Stimulated activated memory B cell treated with anti-CD40 and anti-IgM and Interleukin-4, amounts not matched to agents 10 μg/mL and 1 μg/mL and 100 μg/mL, for 72 hours (primary cell): Measurements from ENCODE around the gene DGUOK.

ENCODE experiments used
- ATAC-seq: fragments of 150-1000 bp; cut with Tn5 transposase; 2 replicates; pipeline ENCODE4 v1.10.0; 2021
- H3K27ac Mint-ChIP-seq: one replicate; pipeline ENCODE4 v1.8.0; 2022; ENCODE audit warnings: mild to moderate bottlenecking, mixed read lengths
- H3K27me3 Mint-ChIP-seq: one replicate; pipeline ENCODE4 v1.8.0; 2022; ENCODE audit warnings: mixed read lengths
- H3K36me3 Mint-ChIP-seq: one replicate; pipeline ENCODE4 v1.8.0; 2022; ENCODE audit warnings: mixed read lengths
- H3K4me1 Mint-ChIP-seq: one replicate; pipeline ENCODE4 v1.8.0; 2022; ENCODE audit warnings: mixed read lengths
- H3K4me3 Mint-ChIP-seq: one replicate; pipeline ENCODE4 v1.8.0; 2022; ENCODE audit warnings: mild to moderate bottlenecking, moderate library complexity, mixed read lengths
- H3K9me3 Mint-ChIP-seq: one replicate; pipeline ENCODE4 v1.8.0; 2022; ENCODE audit warnings: mixed read lengths

DGUOK gene

DNA sequence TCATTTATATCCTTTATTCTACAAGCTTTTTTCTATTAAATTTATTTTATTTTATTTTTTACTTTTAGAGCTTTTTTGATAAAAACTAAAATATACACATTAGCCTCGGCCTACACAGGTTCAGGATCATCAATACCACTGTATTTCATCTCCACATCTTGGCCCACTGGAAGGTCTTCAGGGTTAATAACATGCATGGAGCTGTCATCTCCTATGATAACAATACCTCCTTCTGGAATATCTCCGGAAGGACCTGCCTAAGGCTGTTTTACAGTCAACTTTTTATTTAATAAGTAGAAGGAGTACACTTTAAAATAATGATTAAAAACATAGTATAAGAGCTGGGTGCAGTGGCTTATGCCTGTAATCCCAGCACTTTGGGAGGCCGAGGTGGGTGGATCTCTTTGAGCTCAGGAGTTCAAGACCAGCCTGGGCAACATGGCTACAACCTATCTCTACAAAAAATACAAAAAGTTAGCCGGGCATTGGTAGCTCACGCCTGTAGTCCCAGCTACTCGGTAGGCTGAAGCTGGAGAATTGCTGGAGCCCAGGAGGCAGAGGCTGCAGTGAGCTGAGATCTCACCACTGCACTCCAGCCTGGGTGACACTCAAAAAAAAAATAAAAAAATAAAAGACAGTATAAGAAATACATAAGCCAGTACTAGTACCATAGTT is 15.7 kb upstream of the DGUOK start:
- H3K27ac Mint-ChIP-seq = no peak overlapping the region
- no peaks in the 10 kb centered on the region for H3K36me3 Mint-ChIP-seq
- no peaks in the 10 kb centered on the region for H3K9me3 Mint-ChIP-seq
- ATAC-seq = no peak
- H3K27me3 Mint-ChIP-seq = no peaks in the 10 kb centered on the region
- H3K4me1 Mint-ChIP-seq = peaks cover 9% of the 10 kb centered on the region
- H3K4me3 Mint-ChIP-seq = no peak overlapping the region

DNA sequence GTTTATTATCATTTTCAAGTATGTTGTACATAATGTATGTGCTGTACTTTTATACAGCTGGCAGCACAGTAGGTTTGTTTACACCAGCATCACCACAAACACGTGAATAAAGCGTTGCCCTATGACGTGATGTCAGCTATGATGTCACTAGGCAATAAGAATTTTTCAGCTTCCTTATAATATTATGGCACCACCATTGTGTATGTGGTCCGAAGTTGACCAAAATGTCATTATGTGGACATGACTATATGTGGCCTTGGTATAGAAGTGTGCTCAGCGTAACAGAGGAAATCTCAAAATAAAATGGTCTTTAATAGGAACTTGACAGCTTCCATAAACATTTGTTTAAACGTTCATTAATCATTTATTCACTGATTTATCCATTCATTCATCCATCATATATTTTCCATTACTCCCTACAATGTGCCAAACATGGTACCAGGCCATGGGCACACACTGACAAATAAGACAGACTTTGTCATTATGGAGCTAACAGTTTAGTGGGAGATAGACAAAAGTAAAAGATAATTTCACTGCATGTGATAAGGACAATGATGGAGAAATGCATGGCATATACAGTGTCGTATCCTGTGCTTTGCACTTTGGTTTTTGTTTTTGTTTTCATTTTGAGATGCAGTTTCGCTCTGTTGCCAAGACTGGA is 15.0 kb upstream of the DGUOK start:
- Mint-ChIP-seq H3K4me1 (peaks cover 9% of the 10 kb centered on the region), H3K27ac (no peak overlapping the region), H3K27me3 (no peaks in the 10 kb centered on the region), H3K4me3 (no peak overlapping the region), H3K36me3 (no peaks in the 10 kb centered on the region), H3K9me3 (no peaks in the 10 kb centered on the region)
- ATAC-seq = no peak

DNA sequence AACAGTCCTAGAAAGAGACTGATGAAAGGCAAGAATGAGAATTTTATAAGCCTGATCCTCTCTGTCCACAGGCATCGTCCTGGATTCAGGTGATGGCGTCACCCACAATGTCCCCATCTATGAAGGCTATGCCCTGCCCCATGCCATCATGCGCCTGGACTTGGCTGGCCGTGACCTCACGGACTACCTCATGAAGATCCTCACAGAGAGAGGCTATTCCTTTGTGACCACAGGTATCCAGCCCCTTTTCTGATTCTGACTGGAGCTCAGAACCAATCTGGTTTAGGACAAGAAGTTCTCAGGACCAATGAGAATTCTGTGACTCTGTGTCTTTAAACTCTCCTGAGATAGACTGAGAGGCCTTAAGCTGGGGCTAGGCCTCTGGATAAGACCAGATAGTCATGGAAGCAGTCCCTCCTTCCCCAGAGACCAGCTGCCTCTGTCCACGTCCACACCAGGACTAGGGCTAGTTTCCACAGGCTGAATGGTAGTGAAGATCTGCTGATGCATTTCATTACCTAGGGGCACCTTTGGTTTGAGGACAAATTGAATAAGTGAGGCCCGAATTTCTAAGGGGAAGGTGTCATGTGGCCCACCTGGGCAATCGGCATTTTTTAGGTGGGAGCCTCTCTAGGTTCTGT is 13.1 kb upstream of the DGUOK start:
- no peak for ATAC-seq
- Mint-ChIP-seq H3K27ac (no peak overlapping the region), H3K36me3 (no peaks in the 10 kb centered on the region), H3K9me3 (no peaks in the 10 kb centered on the region), H3K4me1 (peaks cover under 1% of the 10 kb centered on the region), H3K4me3 (no peak overlapping the region), H3K27me3 (no peaks in the 10 kb centered on the region)

DNA sequence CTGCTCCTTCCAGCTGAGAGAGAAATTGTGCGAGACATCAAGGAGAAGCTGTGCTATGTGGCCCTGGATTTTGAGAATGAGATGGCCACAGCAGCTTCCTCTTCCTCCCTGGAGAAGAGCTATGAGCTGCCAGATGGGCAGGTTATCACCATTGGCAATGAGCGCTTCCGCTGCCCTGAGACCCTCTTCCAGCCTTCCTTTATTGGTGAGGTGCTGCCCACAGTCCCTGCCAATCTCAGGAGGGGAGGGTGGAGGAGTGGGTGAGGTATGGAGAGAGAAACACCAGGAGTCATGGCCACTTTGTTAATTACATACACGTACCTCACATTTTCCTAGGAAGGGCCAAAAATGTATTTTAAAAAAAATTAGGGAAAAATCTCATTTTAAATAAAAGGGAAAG is 12.0 kb upstream of the DGUOK start:
- H3K27me3 Mint-ChIP-seq = no peaks in the 10 kb centered on the region
- no peaks in the 10 kb centered on the region for H3K36me3 Mint-ChIP-seq
- ATAC-seq = no peak
- H3K4me3 Mint-ChIP-seq = no peak overlapping the region
- no peak overlapping the region for H3K27ac Mint-ChIP-seq
- H3K4me1 Mint-ChIP-seq = no peaks in the 10 kb centered on the region
- no peaks in the 10 kb centered on the region for H3K9me3 Mint-ChIP-seq

DNA sequence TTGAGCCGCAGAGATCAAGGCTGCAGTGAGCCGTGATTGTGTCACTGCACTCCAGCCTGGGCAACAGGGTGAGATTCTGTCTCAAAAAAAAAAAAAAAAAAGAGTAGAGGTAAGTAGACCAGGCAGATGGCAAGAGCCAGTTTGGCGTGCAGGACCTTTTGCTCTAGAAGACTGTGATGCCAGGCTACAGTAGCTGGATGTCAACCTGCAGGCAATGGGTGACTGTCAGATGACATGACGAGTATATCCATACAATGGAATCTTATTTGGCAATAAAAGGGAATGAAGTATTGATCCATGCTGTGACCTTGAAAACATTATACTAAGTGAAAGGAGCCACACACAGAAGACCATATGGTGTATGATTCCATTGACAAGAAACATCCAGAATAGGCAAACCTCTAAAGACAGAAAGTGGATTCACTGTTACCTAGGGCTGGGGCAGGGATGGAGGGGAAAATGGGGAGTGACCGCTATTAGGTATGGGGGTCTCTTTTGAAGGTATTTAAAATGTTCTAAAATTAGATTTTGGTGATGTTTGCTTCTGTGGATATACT is 11.2 kb upstream of the DGUOK start:
- Mint-ChIP-seq H3K4me1 (no peaks in the 10 kb centered on the region), H3K9me3 (no peaks in the 10 kb centered on the region), H3K27ac (no peak overlapping the region), H3K4me3 (no peak overlapping the region), H3K27me3 (no peaks in the 10 kb centered on the region), H3K36me3 (no peaks in the 10 kb centered on the region)
- ATAC-seq = no peak

DNA sequence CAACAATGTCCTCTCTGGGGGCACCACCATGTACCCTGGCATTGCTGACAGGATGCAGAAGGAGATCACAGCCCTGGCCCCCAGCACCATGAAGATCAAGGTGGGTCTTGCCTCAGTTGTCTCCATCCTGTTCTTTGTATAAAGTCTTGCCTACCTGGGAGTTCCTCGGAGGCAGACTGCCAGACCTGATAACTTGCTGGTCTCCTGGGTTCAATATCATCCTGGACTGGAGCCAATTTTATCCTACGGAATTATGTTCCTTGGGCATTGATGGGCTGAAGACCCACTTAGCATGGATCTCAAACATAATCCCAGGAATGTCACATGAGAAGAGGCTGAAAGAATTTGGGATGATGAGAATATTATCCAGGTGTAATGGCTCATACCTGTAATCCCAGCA is 10.0 kb upstream of the DGUOK start:
- H3K36me3 Mint-ChIP-seq = no peaks in the 10 kb centered on the region
- no peak overlapping the region for H3K27ac Mint-ChIP-seq
- no peak overlapping the region for H3K4me3 Mint-ChIP-seq
- H3K27me3 Mint-ChIP-seq = no peaks in the 10 kb centered on the region
- no peaks in the 10 kb centered on the region for H3K4me1 Mint-ChIP-seq
- ATAC-seq = no peak
- H3K9me3 Mint-ChIP-seq = no peaks in the 10 kb centered on the region

DNA sequence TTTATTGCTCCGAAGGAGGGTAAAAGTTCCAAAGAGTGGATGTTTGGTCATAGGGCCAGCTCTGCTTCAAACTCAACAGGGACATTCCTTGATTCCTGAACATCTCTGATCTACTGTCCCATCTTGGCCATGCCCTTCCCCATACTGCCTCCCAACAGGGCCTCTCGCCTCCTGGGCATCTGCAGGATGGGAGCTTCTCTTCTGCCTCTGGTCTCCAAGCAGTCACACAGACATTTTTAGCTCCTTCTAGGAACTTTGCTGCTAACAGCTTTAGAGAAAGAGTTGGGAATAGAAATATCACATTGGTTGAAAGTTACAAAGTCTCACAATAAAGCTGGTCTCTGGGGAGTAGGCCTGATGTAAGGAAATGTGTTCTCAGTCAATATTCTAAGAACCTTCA is 9.4 kb upstream of the DGUOK start:
- Mint-ChIP-seq H3K9me3 (no peaks in the 10 kb centered on the region), H3K4me1 (no peaks in the 10 kb centered on the region), H3K27me3 (no peaks in the 10 kb centered on the region)

DNA sequence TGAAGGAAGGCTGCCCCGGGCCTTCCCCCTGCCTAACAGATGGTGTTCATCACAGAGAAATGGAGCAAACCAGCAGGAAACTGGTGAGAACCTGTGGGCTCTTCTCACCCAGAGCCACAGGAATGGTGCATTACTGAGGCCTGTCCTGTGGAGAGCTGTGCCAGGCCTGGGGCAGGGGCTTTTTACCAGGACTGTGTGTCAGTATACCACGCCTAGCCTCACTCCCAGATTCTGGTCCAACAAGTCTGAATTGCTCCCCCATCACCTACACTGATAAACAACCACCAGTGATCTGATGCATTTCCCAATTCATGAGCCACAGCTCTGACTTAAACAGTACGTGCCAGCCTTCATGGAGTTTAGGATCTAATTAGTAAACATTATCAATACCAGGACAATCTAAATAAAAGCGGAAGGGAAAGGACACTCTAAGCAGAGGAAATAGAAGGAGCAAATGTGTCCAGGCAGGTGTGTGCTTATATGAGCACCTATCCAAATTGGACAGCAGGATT is 8.9 kb upstream of the DGUOK start:
- Mint-ChIP-seq H3K4me1 (no peaks in the 10 kb centered on the region), H3K36me3 (no peaks in the 10 kb centered on the region), H3K4me3 (no peak overlapping the region), H3K27me3 (no peaks in the 10 kb centered on the region), H3K9me3 (no peaks in the 10 kb centered on the region), H3K27ac (no peak overlapping the region)
- no peak for ATAC-seq

More for the DNA sequence above, 9.4 kb upstream of the DGUOK start:
- no peak overlapping the region for H3K4me3 Mint-ChIP-seq
- H3K36me3 Mint-ChIP-seq = no peaks in the 10 kb centered on the region
- no peak overlapping the region for H3K27ac Mint-ChIP-seq
- ATAC-seq = no peak

DNA sequence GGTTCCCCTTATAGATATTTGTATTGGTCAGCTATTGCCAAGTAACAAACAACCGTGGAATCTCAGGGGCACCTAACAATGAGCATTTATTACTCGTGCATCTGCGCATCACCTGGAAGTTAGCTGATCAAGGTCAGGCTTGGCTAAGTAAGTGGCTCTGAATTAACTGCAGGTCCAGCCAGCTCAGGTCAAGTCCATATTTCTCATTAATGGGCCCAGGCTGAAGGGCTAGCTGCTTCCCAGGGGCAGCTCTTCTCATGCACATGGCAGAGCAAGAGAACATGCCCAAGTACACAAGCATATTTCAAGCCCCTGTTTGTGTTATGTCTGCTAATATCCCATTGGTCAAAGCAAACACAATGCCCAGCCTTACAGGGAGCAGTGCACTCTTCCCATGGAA is 7.8 kb upstream of the DGUOK start:
- H3K4me3 Mint-ChIP-seq = no peak overlapping the region
- H3K27me3 Mint-ChIP-seq = no peaks in the 10 kb centered on the region
- H3K36me3 Mint-ChIP-seq = no peaks in the 10 kb centered on the region
- ATAC-seq = no peak
- H3K9me3 Mint-ChIP-seq = no peaks in the 10 kb centered on the region
- no peaks in the 10 kb centered on the region for H3K4me1 Mint-ChIP-seq
- no peak overlapping the region for H3K27ac Mint-ChIP-seq

DNA sequence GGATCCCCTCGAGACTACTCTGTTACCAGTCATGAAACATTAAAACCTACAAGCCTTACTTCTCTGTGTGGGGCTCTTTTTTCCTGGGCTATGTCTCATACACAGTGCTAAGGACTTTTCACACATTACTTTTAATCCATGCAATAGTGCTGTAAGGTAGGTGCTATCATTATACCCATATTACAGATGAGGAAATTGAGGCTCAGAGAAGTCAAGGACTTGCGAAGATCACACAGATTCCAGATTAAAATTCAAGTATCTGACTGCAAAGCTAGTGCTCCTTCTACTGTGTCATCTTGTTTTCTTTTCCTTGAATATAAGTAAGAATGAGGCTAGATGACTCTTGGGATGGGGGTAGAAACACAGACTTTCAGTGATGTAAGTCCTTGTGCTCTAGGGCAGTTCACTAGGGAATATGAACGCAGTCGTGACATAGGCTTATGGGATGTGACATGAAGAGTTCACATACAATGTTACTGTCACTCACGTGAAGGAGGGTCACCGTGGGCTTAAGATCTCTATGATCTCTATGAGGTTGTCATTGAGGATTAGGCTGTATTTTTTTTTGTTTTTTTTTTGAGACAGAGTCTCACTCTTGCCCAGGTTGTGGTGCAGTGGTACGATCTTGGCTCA is 7.0 kb upstream of the DGUOK start:
- H3K27ac Mint-ChIP-seq = no peak overlapping the region
- no peaks in the 10 kb centered on the region for H3K27me3 Mint-ChIP-seq
- H3K4me3 Mint-ChIP-seq = no peak overlapping the region
- H3K36me3 Mint-ChIP-seq = no peaks in the 10 kb centered on the region
- no peaks in the 10 kb centered on the region for H3K4me1 Mint-ChIP-seq
- ATAC-seq = no peak
- H3K9me3 Mint-ChIP-seq = no peaks in the 10 kb centered on the region

DNA sequence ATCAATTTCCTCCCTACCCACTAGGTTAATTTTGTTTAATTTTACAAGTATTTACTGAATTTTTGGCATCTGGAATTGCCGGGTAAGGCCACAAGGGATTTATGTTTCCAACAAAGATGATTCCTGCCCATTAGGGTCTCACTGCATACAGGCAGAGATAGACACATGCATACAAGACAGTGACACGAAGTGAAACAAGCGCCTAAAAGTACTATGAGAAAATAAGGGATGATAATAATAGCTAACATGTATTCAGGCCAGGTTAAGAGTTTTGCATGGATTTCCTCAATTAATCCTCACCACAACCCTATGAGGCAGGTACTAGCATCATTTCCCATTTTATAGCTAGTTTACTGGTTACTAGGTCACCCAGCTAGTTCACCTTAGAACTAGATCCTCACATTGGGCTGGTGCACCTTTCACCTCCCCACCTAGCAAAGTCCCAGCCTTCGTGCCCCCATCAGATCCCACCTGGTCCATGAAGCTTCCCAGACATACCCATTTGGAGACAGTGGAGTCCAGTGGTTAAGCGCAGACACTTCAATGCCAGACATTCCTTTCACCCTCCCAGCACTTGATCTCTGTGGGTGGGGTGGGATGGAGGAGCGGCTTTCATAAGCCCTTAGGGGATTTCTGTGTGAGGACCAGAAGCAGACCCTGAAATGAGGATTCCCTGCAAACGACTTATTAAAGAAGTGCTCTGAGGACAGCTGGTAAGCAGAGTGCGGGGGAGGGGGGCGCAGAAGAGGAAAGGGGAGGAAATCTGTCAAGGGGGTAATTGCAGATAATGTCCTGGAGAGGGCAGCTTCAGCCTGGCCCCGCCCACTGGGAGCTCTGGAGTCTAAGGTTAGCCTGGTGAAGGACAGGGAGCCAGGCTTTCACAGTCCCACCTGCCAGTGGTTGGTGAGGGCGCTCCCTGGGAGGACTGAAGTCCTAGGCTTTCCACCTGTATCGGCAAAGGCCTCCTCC is 5.8 kb upstream of the DGUOK start:
- Mint-ChIP-seq H3K9me3 (no peaks in the 10 kb centered on the region), H3K27me3 (no peaks in the 10 kb centered on the region), H3K4me1 (no peaks in the 10 kb centered on the region), H3K4me3 (no peak overlapping the region), H3K27ac (no peak overlapping the region), H3K36me3 (no peaks in the 10 kb centered on the region)
- no peak for ATAC-seq

DNA sequence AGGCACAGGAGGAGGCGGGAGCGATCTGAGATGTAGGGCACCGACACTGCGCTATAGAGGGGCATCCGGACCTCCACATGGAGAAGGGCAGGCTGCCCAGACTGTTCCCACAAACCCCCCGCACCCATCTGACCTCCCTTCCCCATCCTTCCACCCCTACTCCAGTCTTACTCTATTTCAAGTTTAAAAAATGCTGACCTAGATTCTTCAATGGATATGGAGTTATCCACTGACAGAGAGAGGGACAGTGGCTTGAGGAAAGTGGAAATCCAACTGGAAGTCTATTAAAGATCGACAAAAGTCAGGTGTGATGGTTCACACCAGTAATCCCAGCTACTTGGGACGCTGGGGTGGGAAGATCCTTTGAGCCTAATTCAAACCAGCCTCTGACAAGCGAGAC is 5.1 kb upstream of the DGUOK start:
- H3K27ac Mint-ChIP-seq = no peak overlapping the region
- H3K9me3 Mint-ChIP-seq = no peaks in the 10 kb centered on the region
- H3K36me3 Mint-ChIP-seq = no peaks in the 10 kb centered on the region
- ATAC-seq = no peak
- H3K4me1 Mint-ChIP-seq = no peaks in the 10 kb centered on the region
- no peaks in the 10 kb centered on the region for H3K27me3 Mint-ChIP-seq
- no peak overlapping the region for H3K4me3 Mint-ChIP-seq

DNA sequence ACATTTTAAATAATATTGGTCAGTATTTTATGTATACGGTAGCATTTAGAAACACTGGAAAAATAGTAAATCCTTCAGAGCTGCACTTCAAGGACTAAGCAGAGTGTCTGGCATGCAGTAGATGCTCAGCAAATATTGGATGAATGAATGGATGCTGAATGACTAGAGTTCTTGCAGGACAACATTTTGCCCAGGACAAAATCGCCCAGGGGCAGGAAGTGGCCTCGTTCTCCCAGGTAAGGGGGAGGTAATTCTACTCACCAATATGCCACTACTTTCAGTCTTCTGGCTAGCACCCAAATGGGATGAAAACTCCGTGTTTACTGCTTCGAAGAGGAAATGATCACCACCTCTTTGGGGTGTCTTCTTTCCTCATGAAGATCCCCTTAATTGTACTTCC is 4.0 kb upstream of the DGUOK start:
- no peaks in the 10 kb centered on the region for H3K27me3 Mint-ChIP-seq
- peaks cover 1% of the 10 kb centered on the region for H3K36me3 Mint-ChIP-seq
- ATAC-seq = no peak
- H3K4me3 Mint-ChIP-seq = no peak overlapping the region
- no peaks in the 10 kb centered on the region for H3K9me3 Mint-ChIP-seq
- H3K27ac Mint-ChIP-seq = no peak overlapping the region
- H3K4me1 Mint-ChIP-seq = peaks cover 2% of the 10 kb centered on the region

DNA sequence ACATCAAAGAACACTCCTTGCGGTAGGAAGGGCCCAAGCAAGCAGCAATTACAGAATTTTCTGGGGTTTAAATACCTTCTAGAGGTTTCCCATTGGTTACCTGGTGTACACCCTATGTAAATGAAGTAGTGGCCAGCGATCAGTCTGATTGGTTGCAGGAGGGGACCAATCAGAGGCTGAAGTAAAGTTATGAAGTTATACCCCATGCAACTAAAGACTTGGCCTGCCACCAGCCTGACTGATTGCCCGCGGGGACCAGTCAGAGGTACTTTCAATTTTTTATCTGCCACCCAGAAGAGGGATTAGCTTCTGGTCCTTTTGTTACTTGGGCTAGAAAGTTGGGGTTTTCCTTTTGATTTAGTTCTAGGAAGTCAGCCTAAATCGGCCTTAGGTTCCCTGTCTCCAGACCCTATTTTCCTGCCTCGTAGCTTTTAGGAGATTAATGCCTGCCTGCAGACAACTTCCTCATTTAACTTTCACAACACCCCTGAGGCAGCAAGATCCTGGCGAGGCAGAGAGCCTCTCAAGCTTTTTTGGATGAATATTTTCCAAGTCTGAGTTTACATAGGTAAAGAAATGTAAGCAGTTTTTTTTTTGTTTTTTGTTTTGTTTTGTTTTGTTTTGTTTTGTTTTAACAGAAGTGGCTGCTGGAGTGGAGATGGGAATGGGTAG is 1.5 kb upstream of the DGUOK start:
- peaks cover 26% of the 10 kb centered on the region for H3K4me1 Mint-ChIP-seq
- H3K27ac Mint-ChIP-seq = no peak overlapping the region
- no peaks in the 10 kb centered on the region for H3K9me3 Mint-ChIP-seq
- peaks cover 24% of the 10 kb centered on the region for H3K36me3 Mint-ChIP-seq
- H3K4me3 Mint-ChIP-seq = no peak overlapping the region
- no peaks in the 10 kb centered on the region for H3K27me3 Mint-ChIP-seq
- no peak for ATAC-seq
